ENCODE results near the gene CDH20.

CDH20 gene

DNA sequence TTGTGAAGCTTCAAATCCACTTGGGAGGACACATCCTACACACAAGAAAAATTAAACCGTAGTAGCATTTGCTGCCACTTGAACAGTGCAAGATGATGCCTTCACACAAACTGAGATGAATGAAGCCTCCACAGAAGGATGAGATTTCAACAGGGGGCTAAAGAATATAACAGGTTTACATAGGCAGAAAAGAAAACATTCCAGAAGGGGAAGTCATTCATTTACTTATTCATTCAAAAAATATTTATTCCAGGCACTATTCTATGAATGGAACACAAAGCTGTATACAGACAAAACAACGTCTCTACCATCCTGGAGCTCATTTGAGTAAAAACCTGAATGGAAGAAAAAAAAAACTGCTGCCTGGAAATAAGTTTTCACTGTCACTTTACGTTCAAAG, 170.5 kb downstream of the CDH20 start:
- in situ Hi-C loops (cut with HindIII; ENCODE audit: low sequenced_read_pairs): no loop called here

DNA sequence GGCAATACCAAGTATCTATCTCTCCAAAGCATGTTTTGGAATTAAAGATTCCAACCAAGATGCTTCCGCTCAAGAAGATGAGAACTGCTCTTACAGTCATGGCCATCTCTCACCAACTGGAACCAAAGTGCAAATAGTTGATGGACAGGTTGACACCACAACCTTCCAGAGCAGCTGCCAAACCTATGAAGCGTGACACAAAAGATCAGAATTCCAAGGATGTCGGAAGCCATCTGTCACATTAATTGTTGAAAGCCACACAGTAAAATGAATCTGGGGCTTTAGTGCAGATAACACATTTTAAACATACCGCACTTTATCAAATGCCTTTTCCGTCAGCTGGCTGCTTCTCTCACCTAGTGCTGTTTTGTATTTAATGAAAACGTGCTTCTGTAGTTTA, 195.7 kb downstream of the CDH20 start:
- in situ Hi-C loops (cut with HindIII; ENCODE audit: low sequenced_read_pairs): no loop called here

DNA sequence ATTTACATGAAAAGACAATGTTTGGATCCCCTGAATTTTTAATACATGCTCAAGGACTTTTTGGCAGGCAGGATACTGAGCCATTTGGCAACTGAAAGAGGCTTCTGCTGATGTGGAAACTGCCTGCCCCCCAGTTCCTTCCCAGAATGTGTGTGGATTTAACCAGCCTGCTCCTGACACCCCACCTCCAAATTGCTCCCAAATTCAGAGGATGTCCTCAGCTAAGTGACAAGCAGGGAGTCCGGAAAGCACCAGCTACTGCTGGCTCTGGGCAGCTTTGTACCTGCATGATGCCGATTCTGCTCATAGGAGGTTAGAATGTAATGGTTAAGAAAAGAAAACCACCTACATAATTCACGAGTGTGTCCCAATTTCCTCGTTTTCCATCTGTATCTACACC, 197.5 kb downstream of the CDH20 start:
- in situ Hi-C loops (cut with HindIII; ENCODE audit: low sequenced_read_pairs): no loop called here

DNA sequence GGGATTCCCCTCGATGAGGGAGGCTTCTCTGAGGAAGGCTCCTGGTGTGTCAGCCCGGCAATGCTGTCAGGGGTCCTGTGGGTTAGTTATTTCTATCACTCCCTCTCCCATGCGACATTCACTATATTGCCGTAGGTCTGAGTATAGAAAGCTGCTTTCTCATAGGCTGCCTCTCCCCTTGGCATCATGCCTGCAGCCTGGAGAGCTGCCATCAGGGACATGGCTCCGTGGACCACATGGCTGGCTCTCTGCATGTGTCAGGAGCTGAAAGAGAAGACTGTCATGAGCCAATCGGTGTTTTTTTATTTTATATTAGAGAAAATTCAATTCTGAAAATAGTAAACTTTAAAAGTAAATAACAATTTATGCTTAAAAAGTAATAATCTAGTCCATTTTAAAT, 198.0 kb downstream of the CDH20 start:
- in situ Hi-C loops (cut with HindIII; ENCODE audit: low sequenced_read_pairs): no loop called here

DNA sequence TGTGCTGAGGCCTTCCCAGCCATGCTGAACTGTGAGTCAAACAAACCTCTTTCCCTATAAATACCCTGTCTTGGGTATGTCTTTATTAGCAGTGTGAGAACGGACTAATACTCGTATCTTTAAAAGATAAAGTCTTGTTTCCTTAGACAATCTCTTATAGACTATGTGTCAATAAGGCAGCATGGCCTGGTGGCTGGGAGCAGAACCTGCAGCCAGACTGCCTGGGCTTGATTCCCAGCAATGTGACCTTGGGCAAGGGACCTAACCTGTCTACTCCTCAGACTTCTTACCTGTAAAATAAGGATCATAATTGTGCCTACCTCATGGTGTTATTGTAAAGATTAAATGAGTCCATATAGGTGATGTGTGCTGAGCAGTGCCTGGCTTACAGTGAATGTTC, 198.7 kb downstream of the CDH20 start:
- in situ Hi-C loops (cut with HindIII; ENCODE audit: low sequenced_read_pairs): no loop called here

DNA sequence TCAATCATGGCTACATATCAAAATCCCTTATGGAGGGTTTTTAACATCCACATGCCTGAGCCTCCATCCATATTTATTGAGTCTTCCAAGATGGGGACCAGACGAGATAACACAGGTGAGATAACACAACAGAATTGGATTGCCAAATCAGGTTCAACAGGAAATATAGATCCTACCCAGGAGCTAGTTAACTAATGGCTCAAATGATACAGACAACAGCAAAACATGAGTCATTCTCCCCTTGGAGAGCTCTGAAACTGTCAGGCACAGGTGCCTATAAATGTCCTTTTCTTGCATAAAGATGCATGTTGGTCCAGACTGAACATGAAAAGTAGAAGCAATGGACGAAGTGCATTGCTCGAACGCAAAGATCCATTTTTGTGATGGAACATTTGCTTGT, 202.2 kb downstream of the CDH20 start:
- in situ Hi-C loops (cut with HindIII; ENCODE audit: low sequenced_read_pairs): no loop called here

DNA sequence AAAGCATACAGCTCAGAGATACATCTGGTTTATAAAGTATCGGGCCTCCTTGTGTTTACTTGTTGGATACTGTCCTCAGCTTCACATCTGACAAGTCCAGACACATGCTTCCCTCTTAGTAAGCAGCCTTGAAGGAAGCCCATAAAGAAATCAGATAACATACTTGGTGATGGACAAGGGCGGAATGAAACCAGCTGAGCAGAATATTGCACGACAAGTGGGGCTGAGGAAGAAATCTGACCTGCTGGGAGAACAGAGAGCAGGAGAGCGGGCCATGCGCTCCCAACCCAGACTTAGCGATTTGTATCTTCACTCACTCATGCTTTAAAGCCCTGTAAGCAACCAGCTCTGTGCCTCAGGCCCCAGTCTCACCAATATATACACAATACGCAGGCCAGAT, 208.4 kb downstream of the CDH20 start:
- in situ Hi-C loops (cut with HindIII; ENCODE audit: low sequenced_read_pairs): no loop called here

DNA sequence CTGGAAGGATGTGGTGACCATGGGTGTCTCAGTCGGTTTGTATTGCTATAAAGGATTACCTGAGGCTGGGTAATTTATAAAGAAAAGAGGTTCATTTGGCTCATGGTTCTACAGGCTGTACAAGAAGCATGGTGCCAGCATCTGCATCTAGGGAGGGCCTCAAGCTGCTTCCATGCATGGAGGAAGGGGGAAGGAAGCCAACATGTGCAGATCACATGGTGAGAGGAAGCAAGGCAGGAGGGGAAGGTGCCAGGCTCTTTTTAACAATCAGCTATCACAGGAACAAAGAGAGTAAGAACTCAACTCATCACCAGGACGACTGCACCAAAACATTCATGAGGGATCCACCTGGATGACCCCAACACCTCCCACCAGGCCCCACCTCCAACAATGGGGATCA, 209.4 kb downstream of the CDH20 start:
- in situ Hi-C loops (cut with HindIII; ENCODE audit: low sequenced_read_pairs): no loop called here

DNA sequence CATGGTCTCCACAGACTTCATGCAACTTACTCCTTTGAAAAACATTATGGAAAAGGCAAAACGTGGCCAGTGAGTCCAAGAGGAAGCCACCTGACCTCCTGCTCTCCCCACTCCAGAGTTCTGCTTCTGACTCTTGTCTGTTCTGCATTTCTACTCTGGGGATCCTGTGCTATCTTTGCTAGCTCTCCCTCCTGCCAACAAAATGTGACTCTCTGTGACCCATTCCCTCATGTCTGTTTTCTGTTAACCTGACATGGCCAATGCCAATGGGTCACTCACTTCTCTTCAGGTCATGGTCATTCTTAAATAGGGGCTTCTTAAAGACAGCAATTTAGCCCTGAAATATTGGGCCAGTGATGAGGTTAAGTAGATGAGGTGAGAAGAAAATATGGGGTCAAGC, 210.3 kb downstream of the CDH20 start:
- in situ Hi-C loops (cut with HindIII; ENCODE audit: low sequenced_read_pairs): no loop called here

DNA sequence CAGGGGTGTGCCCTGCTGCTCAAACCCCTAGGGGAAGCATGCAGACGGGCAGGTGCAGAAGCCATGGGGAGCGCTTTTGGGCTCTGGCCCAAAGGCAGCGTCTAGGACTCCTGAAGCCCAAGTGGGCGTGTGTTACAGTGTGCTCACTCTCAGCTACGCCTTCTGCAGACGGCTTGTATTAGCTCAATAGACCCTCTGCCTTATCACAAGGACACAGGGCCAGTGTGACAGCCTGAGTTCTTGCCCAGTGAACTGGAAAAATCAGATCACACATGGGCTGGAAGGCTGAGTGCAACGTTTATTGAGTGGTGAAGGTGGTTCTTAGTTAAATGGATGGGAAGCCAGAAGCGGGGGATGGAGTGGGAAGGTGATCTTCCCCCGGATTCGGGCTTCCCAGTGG, 210.9 kb downstream of the CDH20 start:
- in situ Hi-C loops (cut with HindIII; ENCODE audit: low sequenced_read_pairs): no loop called here

DNA sequence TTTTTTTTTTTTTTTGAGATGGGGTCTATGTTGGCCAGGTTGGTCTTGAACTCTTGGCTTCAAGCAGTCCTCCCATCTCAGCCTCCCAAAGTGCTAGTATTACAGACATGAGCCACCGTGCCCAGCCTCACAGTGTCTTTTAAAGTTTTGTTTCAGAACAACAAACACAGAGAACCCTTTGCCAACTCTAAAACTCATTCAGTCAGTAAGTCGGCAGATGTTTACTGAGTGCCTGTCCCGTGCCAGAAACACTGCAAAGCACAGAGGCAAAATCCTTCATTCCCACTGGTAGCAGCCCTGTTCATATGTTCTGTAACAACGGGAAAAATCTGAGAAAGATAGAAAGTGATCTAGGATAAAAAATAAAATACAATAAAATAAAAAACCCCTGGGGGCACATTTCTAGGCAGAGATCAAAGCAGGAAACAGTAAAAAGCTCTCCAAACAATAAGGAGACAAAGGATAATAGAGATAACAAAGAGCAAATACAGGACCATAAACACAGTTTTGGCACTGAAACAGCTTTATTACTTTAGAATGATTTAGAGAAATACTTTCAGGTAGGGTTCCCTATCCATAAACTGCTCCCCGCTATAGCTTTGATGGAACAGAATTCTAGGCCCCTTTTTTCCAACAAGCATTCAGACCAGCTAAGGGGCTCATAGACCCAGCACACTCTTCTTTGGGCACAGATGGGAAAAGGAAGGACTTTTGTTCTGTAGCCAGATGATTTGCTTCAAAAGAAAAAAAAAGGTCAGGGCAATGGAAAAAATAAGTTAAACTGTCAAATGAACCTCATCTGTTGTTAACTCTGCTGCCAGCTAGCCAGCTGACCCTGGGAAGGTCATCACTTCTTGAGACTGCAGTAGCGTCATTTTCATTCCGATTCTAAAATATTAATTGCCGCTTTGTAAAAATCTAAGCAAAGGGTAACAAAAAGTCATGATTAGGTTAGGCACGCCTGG, 212.3 kb downstream of the CDH20 start:
- in situ Hi-C loops (cut with HindIII; ENCODE audit: low sequenced_read_pairs): loop anchor here (5.0 kb wide), 1 partner anchor 52 kb away; no protein-coding TSS in a partner anchor

DNA sequence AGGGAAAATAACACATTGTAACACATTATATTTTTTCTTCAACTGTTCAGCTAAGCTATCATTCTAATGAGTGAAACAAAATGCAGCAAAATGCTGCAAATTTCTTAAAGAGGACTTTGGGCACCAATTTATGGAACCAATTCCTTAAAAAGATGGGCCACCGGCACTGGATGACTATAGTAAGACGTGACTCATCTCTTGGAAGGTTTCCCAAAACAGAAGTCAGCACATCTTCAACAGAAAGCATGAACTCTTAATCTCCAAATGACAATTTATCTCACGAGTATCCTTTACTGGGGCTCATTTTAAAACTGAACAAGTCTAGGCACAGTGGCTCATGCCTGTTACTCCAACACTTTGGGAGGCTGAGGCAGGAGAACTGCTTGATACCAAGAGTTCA, 213.4 kb downstream of the CDH20 start:
- in situ Hi-C loops (cut with HindIII; ENCODE audit: low sequenced_read_pairs): loop anchor here (5.0 kb wide), 1 partner anchor 51 kb away; no protein-coding TSS in a partner anchor

DNA sequence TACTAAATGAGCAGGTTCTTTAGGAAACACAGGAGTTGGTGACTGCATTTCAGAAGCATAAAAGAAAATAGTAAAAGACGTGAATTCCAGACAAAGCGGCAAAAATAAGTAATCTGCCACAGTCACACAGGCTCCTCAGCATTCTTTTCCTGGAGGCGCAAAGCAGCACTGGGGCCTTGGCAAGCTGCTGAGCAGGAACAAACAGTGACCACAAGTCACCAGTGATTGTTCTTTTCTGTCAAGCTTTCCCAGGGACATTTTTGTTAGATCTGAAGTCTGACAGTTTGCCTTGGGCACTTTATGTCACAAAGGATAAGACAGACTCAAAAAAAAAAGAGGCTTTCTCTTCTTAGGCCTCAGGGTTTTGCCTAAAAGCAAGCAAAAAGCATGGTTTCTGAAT, 216.2 kb downstream of the CDH20 start:
- in situ Hi-C loops (cut with HindIII; ENCODE audit: low sequenced_read_pairs): loop anchor here (5.0 kb wide), 1 partner anchor 48 kb away; no protein-coding TSS in a partner anchor

DNA sequence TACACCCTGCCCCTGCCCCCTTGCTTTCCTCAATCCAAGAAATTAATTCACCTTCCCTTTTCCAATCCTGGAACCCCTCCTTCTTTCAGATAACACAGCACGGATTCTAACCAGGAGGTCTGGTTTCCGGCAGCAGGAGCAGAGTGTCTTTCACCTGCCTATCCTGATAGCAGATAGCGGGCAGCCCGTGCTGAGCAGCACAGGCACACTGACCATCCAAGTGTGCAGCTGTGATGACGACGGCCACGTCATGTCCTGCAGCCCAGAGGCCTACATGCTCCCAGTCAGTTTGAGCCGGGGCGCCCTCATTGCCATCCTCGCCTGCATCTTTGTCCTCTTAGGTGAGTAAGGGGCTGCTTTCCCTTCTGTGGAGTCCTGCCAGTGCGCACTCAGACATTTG, 216.7 kb downstream of the CDH20 start:
- in situ Hi-C loops (cut with HindIII; ENCODE audit: low sequenced_read_pairs): loop anchor here (5.0 kb wide), 1 partner anchor 47 kb away; no protein-coding TSS in a partner anchor

DNA sequence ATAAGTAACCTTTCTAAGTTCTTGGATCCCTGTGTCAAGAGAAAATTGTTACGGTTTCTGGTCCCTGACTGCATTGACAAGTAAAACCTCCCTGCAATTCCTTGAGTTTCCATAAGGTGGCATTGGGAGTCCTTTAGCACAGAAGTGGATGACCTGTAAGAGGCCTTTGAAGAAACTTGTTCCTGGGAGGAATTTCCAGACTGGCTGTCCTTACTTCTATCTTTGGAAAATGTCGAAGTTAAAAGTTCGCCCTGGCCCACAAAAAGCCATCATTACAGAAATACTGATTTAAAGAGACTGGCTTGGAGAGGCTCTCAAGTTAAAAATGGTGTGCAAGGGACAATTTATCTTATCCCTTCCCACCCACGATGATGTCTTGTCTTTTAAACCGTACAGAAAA, 218.4 kb downstream of the CDH20 start:
- in situ Hi-C loops (cut with HindIII; ENCODE audit: low sequenced_read_pairs): no loop called here

DNA sequence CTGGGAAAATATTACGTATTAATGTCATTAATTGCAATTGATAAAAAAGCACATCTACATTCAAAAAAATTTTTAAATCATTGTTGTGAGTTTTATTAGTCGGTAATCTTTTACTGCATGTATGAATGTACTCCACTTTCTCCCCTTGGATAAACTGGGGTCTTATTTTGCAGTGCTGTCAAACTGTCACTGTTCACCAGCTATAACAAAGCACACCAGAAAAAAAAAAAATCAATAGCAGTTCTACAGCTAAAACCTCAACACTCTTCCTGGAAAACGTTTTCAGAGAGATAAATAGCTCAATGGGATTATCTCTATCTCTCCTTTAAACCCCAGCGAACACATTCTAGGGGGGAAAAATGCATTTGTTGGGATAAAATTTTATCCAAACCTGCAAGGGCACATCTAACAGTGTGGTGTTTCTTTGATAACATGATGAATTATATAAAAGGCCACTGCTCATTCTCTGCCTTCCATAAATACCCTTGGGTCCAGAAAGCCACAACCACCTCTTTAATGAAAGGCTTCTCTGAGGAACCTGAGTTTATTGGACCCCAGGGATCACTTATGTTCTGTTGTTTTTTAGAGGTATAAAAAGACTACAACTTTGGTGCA, 219.9 kb downstream of the CDH20 start:
- in situ Hi-C loops (cut with HindIII; ENCODE audit: low sequenced_read_pairs): no loop called here

DNA sequence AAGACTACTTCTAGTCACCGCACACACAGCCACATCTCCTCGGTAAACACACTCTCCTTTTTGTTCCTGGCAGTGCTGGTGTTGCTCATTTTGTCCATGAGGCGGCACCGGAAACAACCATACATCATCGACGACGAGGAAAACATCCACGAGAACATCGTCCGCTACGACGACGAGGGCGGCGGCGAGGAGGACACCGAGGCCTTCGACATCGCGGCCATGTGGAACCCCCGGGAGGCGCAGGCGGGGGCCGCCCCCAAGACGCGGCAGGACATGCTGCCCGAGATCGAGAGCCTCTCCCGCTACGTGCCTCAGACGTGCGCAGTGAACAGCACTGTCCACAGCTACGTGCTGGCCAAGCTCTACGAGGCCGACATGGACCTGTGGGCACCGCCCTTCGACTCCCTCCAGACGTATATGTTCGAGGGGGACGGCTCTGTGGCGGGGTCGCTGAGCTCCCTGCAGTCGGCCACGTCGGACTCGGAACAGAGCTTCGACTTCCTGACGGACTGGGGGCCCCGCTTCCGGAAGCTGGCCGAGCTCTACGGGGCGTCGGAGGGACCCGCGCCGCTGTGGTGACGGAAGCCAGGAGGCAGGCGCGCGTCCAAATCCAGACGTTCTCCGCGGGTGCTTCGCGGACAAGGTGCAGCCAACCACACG, 221.0 kb downstream of the CDH20 start:
- in situ Hi-C loops (cut with HindIII; ENCODE audit: low sequenced_read_pairs): no loop called here

DNA sequence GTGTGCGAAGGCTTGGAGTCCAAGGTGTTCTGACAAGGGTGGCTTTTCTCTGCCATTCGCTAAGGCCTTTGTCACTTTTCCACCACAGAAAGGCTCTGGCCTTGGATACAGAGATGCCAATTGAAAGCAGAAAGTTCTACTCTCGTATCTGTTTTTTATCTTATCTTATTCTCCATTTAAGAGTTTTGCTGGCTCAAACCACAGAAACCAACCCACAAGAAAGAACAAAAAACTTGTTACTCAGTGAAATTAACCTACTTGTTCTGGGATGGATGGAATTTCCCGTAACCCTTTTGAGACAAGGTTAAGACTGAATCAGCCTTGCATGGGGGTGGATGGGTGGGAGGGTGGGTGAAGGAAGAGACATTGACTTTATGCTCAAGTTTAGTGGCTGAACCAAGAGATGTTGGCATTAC, 221.7 kb downstream of the CDH20 start:
- in situ Hi-C loops (cut with HindIII; ENCODE audit: low sequenced_read_pairs): no loop called here

DNA sequence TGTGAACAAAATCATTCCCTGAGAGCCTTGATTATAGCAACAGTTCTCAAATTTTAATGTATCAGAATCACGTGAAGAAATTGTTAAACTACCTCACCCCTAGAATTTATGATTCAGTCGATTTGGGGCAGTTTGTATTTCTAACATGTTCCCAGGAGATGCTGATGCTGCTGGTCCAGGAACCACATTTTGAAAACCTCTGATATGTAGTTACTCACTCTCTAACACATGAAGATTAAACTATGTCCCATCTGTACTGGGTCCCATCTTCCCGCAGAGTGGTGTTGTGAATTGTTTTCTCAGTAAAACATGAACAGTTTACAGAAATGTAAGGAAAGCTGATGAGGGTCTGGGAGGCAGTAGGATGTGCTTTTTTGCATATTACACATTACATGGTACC, 223.1 kb downstream of the CDH20 start:
- in situ Hi-C loops (cut with HindIII; ENCODE audit: low sequenced_read_pairs): no loop called here

DNA sequence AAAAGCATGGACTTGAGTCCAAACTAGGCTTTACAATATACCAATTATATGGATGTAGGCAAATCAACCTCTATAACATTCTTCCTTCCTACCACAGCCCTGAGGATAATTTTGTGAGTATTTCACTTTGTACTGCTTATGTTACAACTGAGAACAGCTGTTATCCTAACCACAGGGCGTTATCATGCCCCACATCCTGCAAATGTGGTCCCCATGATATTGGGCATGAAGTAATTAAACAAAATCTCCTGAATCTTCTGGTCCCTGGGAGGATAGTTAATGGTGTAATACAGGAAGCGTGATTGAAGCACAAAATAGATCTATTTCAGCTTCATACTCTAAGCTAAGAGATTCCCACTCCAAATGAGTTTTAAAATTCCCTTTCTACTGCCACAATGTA, 223.6 kb downstream of the CDH20 start:
- in situ Hi-C loops (cut with HindIII; ENCODE audit: low sequenced_read_pairs): no loop called here

DNA sequence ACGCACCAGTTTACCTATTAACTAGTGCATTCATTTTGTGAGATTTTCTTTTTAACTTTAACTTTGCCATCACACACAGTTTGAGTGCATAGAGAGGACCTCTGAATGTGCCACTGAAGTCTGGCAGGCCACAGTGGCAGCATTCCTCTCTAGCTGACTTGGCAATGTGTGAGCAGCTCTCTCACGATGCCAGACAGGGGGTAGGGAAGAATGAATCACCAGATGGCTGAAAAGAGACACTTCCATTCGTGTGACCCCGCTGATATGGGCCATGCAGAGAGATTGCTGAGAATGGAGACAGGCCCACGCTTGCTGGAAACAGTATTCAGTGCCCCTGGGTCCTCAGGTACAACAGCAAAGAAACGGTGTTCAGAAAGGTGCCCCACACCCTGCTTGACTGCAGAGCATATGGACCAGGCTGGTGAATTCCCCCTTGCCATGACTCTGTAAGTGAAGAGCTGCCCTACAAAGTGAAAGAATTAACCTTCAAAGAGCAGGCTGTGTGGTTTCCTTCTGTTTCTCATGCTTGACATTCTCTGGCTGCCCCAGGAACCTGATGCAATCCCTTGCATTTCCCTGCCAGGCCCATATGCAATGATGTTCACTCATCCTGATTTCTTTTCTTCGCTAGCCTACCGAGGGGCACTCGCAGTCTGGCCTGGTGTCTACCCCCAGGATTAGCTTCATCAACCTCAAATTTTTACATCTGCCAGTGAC, 236.1 kb downstream of the CDH20 start:
- in situ Hi-C loops (cut with HindIII; ENCODE audit: low sequenced_read_pairs): no loop called here

All from endothelial cell of hepatic sinusoid (primary cell).